ENCODE data around the gene FSTL3.
"Not testable (repeated sequence)": the region's sequence is repeated elsewhere in the genome, so short reads cannot be mapped to it uniquely, and the experiment has no call there.

The FSTL3 gene

GRCh38 chr19:676339-677105, at the start of gene FSTL3:
Gene FSTL3, plus strand, starts transcription at chr19:676392. Its CDS starts 32 bp downstream, at chr19:676424.
- peak; percentile 78 for DNase-seq (ENCODE audit: low spot score)

GRCh38 chr19:626566-626965, 49.6 kb upstream of the FSTL3 start:
- not testable (repeated sequence) for DNase-seq (ENCODE audit: low spot score)

GRCh38 chr19:628168-628567, 48.0 kb upstream of the FSTL3 start:
- no peak for DNase-seq (ENCODE audit: low spot score)

GRCh38 chr19:629515-629914, 46.7 kb upstream of the FSTL3 start:
- not testable (repeated sequence) for DNase-seq (ENCODE audit: low spot score)

GRCh38 chr19:629961-630714, 46.1 kb upstream of the FSTL3 start:
- DNase-seq (ENCODE audit: low spot score): no peak

- peak; percentile 79 for DNase-seq (ENCODE audit: low spot score)
Measured at GRCh38 chr19:632579-633067, 43.6 kb upstream of the FSTL3 start.

GRCh38 chr19:633068-633785, 43.0 kb upstream of the FSTL3 start, which contains the start of gene POLRMT:
Gene POLRMT, minus strand, starts transcription at chr19:633537. Its CDS starts 25 bp downstream, at chr19:633512.
- peak; percentile 100 for DNase-seq (ENCODE audit: low spot score)

- peak; percentile 29 for DNase-seq (ENCODE audit: low spot score)
Measured at GRCh38 chr19:633786-634639, 42.2 kb upstream of the FSTL3 start.

GRCh38 chr19:634975-635652, 41.1 kb upstream of the FSTL3 start:
- no peak for DNase-seq (ENCODE audit: low spot score)

GRCh38 chr19:638906-639252, 37.3 kb upstream of the FSTL3 start:
- DNase-seq (ENCODE audit: low spot score): no peak

- peak; percentile 100 for DNase-seq (ENCODE audit: low spot score)
Measured at GRCh38 chr19:639253-640160, 36.7 kb upstream of the FSTL3 start, which contains the start of gene FGF22. Gene FGF22, plus strand, starts transcription at chr19:639879. Its CDS starts 47 bp downstream, at chr19:639926.

GRCh38 chr19:640161-640558, 36.0 kb upstream of the FSTL3 start:
- no peak for DNase-seq (ENCODE audit: low spot score)

- no peak for DNase-seq (ENCODE audit: low spot score)
Measured at GRCh38 chr19:640606-641189, 35.5 kb upstream of the FSTL3 start.

GRCh38 chr19:641702-642101, 34.5 kb upstream of the FSTL3 start:
- DNase-seq (ENCODE audit: low spot score): no peak

GRCh38 chr19:642767-643727, 33.1 kb upstream of the FSTL3 start:
- DNase-seq (ENCODE audit: low spot score): no peak

- no peak for DNase-seq (ENCODE audit: low spot score)
Measured at GRCh38 chr19:643736-644135, 32.5 kb upstream of the FSTL3 start.

- DNase-seq (ENCODE audit: low spot score): no peak
Measured at GRCh38 chr19:644363-644762, 31.8 kb upstream of the FSTL3 start.

GRCh38 chr19:644789-645188, 31.4 kb upstream of the FSTL3 start:
- no peak for DNase-seq (ENCODE audit: low spot score)

Data from GM03348 (cell line).